ENCODE results near the gene TTC7B.

The TTC7B gene

DNA sequence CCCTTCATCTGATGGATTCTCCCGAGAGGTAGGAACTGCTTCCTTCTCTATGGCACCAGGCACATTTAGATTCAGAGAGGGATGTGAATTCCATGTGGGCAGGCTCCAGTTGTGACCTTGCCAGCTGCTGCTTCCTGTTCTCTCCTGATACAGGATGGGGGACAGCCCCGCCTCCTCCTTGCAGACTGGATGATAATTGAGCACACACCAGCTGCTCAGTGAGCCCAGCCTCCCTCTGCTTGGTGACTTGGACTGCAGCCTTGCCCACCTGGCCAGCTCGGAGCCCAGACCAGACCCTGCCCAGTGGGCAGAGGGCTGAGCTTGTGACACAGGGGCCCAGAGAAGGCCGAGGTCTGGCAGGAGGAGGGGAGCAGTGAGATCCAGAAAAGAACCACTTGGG is 329.2 kb downstream of the TTC7B start:
- H3K4me3 ChIP-seq (ENCODE audit: low read depth, low read length): no peak overlapping the region
- TF ChIP-seq MYC (IDR thresholded peaks at IDR 0.05; ENCODE audit: low read depth, low read length): no peak
- TF ChIP-seq, protein P1, sequence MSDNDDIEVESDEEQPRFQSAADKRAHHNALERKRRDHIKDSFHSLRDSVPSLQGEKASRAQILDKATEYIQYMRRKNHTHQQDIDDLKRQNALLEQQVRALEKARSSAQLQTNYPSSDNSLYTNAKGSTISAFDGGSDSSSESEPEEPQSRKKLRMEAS (IDR thresholded peaks at IDR 0.05; ENCODE audit: low read depth, low read length): no peak
- TF ChIP-seq, protein P2, sequence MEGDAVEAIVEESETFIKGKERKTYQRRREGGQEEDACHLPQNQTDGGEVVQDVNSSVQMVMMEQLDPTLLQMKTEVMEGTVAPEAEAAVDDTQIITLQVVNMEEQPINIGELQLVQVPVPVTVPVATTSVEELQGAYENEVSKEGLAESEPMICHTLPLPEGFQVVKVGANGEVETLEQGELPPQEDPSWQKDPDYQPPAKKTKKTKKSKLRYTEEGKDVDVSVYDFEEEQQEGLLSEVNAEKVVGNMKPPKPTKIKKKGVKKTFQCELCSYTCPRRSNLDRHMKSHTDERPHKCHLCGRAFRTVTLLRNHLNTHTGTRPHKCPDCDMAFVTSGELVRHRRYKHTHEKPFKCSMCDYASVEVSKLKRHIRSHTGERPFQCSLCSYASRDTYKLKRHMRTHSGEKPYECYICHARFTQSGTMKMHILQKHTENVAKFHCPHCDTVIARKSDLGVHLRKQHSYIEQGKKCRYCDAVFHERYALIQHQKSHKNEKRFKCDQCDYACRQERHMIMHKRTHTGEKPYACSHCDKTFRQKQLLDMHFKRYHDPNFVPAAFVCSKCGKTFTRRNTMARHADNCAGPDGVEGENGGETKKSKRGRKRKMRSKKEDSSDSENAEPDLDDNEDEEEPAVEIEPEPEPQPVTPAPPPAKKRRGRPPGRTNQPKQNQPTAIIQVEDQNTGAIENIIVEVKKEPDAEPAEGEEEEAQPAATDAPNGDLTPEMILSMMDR (IDR thresholded peaks at IDR 0.05; ENCODE audit: low read depth, low read length): no peak
- TF ChIP-seq POLR2A (IDR thresholded peaks at IDR 0.05; ENCODE audit: extremely low read depth, insufficient read length): no peak
- DNase-seq (ENCODE audit: low read depth): no peak

DNA sequence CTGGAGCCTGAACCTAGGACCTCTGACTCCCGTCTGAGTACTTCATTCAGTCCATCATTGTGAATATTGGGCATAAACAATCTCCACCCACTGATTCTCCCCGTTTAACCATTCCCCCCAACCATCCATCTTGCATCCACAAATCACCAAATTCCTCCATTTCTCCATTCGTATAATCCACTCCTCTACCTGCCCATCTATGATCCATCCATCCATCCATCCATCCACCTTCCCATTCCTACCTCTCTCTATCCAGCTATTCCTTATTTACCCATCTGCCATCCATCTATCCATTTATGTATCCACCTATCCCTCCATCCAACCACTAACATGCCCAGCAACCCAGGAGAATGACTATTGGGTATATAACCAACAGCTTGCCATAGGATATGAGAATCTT is 331.9 kb downstream of the TTC7B start:
- TF ChIP-seq, protein P1 (IDR thresholded peaks at IDR 0.05; ENCODE audit: low read depth, low read length): no peak
- TF ChIP-seq, protein P2 (IDR thresholded peaks at IDR 0.05; ENCODE audit: low read depth, low read length): no peak
- no peak for TF ChIP-seq MYC (IDR thresholded peaks at IDR 0.05; ENCODE audit: low read depth, low read length)
- TF ChIP-seq POLR2A (IDR thresholded peaks at IDR 0.05; ENCODE audit: extremely low read depth, insufficient read length): no peak
- no peak overlapping the region for H3K4me3 ChIP-seq (ENCODE audit: low read depth, low read length)
- no peak for DNase-seq (ENCODE audit: low read depth)

DNA sequence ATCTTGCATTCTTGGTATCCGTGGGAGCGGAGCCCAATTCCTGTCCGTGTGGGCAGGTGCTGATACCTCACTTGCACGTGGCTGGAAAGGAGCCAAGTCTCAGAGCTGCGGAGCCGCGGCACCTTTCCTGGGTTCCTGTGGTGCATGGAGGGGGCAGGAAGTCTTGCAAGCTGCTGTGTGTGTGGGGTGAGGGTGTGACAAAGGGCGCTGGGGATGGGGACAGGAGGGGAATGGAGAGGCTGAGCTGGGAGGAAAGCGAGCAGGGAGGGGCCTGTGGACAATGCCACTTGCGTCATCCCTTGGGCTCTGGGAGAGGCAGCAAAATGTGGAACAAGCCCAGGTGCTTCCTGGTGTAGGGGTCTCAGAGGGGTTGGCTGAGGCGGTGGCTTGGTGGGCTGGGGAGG is 332.7 kb downstream of the TTC7B start:
- no peak overlapping the region for H3K4me3 ChIP-seq (ENCODE audit: low read depth, low read length)
- 0 out of 2 replicates have a peak, but pooled peaks have one; percentile 40 for TF ChIP-seq MYC (IDR thresholded peaks at IDR 0.05; ENCODE audit: low read depth, low read length)
- TF ChIP-seq, protein P2 (IDR thresholded peaks at IDR 0.05; ENCODE audit: low read depth, low read length): no peak
- TF ChIP-seq, protein P1 (IDR thresholded peaks at IDR 0.05; ENCODE audit: low read depth, low read length): peak; percentile 15; the same call in 1 of the 2 replicates
- no peak for TF ChIP-seq POLR2A (IDR thresholded peaks at IDR 0.05; ENCODE audit: extremely low read depth, insufficient read length)
- peak; percentile 84 for DNase-seq (ENCODE audit: low read depth)

DNA sequence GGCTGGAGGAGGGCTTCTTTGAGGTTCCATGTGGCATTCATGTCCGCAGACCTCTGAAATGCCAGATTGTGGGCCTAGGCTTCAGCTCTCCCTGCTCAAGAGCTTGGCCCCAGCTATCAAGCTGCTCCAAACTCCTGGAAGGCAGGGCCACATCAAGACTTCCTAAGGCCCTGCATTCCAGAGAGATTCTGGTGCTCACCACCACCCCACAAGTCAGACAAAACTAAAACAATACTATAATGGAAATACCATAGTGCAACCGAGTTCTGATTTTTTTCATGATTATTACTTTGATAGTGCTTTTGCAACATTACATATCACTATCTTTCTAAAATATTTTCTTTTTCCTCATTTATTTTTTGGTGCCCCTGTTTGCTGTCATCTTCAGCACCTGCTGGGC is 333.1 kb downstream of the TTC7B start:
- no peak for DNase-seq (ENCODE audit: low read depth)
- TF ChIP-seq, protein P1 (IDR thresholded peaks at IDR 0.05; ENCODE audit: low read depth, low read length): no peak
- TF ChIP-seq POLR2A (IDR thresholded peaks at IDR 0.05; ENCODE audit: extremely low read depth, insufficient read length) (no peak), MYC (IDR thresholded peaks at IDR 0.05; ENCODE audit: low read depth, low read length) (no peak)
- TF ChIP-seq, protein P2 (IDR thresholded peaks at IDR 0.05; ENCODE audit: low read depth, low read length): no peak
- H3K4me3 ChIP-seq (ENCODE audit: low read depth, low read length): no peak overlapping the region

DNA sequence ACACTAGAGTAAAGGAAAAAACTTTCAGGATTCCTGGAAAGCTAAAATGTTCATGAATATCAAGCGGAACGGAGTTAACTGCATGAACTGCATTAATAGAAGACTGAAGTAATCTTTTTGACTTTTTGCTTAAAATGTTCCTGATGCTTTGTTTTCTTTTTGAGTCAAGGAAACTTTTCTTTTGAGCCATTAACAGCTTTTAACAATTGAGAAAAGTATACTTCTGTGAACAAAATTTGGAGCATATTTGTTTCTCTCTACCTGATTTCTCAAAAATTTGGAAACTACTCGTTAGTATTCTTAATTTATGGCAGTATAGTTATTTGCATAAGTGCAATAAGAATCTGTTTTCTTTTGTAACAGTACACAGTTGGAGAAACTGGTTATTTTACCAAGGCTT is 340.9 kb downstream of the TTC7B start:
- TF ChIP-seq, protein P2 (IDR thresholded peaks at IDR 0.05; ENCODE audit: low read depth, low read length): no peak
- TF ChIP-seq, protein P1 (IDR thresholded peaks at IDR 0.05; ENCODE audit: low read depth, low read length): no peak
- TF ChIP-seq MYC (IDR thresholded peaks at IDR 0.05; ENCODE audit: low read depth, low read length): no peak
- no peak for TF ChIP-seq POLR2A (IDR thresholded peaks at IDR 0.05; ENCODE audit: extremely low read depth, insufficient read length)
- no peak overlapping the region for H3K4me3 ChIP-seq (ENCODE audit: low read depth, low read length)
- DNase-seq (ENCODE audit: low read depth): no peak

Data from NB4 (cell line).